Astrocyte of the cerebellum (primary cell): Measurements from ENCODE around the gene DTD2.
A peak's percentile ranks its signal among the peaks of the same experiment; 100 is the strongest.

Experiments used
- DNase-seq: peaks from one replicate; pipeline ENCODE4 v3.0.0-alpha.2; 2011; ENCODE audit warnings: low read depth
- H3K4me3 ChIP-seq: 2 replicates; pipeline ENCODE4 v1.5.1; 2011; ENCODE audit warnings: mild to moderate bottlenecking, low read depth, low read length, moderate library complexity
- in situ Hi-C: cut with HindIII; loops from 2 replicates; pipeline ENCODE4 v1.10.0; 2017; ENCODE audit warnings: low sequenced_read_pairs
- TF ChIP-seq, protein P1 (sequence below): IDR thresholded peaks from 2 replicates; pipeline ENCODE4 v1.5.1; 2012; ENCODE audit warnings: low read length, low read depth, moderate library complexity, mild to moderate bottlenecking; ENCODE audit errors: missing control alignments

Gene DTD2

DNA sequence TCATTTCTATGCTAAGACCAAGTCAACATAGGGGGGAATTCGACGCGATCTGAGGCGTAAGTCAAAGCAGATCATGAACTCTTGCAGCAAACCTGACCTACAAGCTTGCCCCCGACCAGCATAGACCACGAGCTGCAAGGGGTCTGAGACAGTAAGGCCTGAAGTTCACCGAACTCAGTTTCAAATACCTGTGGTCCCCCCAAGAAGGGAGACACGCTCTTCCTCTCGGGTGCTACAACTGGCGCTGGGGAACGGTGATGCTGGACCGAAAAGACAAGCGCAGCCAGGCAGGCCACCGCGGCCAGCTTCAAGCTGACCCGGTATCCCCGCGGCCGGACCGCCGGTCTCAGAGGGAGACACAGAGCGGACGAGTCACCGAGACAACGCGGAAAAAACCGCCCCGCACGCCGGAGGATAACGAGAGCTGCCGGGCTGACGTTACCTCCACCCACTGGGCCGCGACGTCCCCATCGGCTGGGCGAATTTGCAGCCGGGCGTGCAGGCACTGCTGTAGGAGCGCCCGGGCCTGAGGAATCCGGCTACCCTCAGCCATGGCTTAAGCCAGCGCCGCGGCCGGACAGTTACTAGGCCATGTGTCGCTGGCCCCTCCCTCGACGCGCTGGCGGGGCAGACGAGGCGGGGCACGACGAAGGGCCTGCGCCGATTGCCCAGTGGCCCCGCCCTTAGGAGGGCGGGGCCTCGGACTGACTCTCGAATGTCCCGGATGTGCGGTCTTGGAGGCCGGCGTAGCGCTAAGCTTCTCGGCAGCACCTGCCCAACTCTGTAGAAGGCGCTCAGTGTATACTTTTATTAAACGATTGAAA, at the start of gene DTD2:
DTD2 (minus strand) TSS at position 666 of the 824 bp plus-strand sequence; CDS start at position 553, 113 bp downstream.
- TF ChIP-seq, protein P1, sequence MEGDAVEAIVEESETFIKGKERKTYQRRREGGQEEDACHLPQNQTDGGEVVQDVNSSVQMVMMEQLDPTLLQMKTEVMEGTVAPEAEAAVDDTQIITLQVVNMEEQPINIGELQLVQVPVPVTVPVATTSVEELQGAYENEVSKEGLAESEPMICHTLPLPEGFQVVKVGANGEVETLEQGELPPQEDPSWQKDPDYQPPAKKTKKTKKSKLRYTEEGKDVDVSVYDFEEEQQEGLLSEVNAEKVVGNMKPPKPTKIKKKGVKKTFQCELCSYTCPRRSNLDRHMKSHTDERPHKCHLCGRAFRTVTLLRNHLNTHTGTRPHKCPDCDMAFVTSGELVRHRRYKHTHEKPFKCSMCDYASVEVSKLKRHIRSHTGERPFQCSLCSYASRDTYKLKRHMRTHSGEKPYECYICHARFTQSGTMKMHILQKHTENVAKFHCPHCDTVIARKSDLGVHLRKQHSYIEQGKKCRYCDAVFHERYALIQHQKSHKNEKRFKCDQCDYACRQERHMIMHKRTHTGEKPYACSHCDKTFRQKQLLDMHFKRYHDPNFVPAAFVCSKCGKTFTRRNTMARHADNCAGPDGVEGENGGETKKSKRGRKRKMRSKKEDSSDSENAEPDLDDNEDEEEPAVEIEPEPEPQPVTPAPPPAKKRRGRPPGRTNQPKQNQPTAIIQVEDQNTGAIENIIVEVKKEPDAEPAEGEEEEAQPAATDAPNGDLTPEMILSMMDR = no peak
- in situ Hi-C loops = no loop called here
- H3K4me3 ChIP-seq = peak within 1 kb of the TSS; percentile 71
- DNase-seq = peak; percentile 82

DNA sequence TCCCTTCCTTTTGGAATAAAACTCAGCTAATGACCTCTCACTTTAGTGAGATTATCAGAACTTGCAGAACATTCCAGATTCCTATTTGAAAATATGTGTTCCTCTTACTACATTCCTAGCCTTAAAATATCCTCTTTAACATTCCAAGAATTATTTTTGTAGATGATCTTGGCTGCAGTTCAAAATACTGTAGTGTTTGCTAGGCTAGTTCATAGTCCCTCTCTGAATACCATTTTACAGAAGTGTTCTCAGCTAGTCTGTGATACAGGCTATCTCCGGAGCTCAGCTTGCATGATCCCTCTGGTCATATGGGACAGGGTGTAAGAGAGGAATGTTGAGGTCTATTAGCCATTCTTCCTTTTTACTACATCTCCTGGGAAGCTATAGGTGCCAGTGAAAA, 48.1 kb upstream of the DTD2 start:
- in situ Hi-C loops = no loop called here
- H3K4me3 ChIP-seq = no peak overlapping the region
- peak; percentile 48 for DNase-seq
- TF ChIP-seq, protein P1 = no peak

DNA sequence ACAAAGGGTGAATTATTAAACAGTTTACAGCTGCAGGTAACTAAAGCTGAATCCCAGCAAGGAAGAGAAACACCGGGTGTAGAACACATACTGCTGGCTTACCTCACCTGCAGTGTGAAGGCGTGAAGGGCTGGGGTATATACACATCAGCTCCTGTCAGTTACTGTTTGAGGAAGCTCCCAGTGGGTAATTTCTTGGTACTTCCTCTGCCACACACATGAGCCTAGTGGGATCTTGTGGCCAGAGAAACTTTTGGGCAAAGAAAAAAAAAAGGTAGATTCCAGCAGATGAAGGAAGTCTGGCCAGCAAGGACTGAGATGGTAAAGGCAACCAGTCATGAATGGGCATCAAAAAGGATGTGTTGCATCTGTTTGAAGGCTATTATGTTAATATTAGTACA, 44.6 kb upstream of the DTD2 start:
- in situ Hi-C loops = no loop called here
- no peak overlapping the region for H3K4me3 ChIP-seq
- no peak for DNase-seq
- TF ChIP-seq, protein P1 = no peak

DNA sequence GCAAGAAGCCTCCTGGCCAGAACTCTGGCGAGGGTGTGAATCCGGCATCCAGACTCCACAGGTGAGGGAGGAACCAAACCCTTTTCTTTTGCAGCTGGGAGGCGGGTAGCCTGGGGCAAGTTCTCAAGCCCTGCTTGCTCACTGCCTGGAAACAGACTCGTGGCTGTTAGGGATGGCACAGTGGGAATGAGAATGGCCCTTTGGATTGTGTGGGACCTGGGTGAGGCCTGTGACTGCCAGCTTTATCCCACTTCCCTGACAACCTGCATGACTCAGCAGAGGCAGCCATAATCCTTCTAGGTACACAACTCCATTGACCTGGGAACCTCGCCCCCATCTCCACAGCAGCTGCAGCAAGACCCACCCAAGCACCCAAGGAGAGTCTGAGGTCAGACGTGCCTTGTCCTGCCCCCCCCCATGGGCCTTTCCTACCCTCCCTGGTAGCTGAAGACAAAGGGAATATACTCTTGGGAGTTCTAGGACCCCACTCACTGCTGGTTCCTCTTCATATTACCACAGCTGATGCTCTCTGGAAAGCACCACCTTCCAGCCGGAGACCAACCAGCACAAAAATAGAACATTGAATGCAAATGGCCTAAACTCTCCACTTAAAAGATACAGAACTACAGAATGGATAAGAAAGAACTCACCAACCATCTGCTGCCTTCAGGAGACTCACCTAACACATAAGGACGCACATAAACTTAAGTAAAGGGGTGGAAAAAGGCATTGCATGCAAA, 35.6 kb upstream of the DTD2 start:
- TF ChIP-seq, protein P1 = no peak
- DNase-seq = no peak
- in situ Hi-C loops = no loop called here
- no peak overlapping the region for H3K4me3 ChIP-seq

DNA sequence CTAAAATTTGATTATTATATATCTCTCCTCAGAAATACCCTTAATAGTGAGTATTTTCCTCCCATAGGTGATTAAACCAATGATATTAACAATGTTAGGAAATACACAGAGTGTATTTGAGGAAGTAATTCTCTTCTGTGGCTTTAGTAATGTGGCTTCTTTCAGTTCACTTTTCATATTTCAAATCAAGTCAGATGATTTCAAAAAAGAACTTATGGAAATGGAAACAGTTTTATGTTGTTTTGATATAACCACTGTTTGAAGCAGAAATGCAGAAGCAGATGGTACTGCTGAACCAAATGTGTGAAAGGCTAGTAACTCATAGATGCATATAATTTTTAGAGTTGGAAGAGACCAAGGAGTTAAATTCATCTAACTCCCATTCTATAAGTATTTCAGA, 32.4 kb upstream of the DTD2 start:
- in situ Hi-C loops = no loop called here
- H3K4me3 ChIP-seq = no peak overlapping the region
- no peak for DNase-seq
- TF ChIP-seq, protein P1 = no peak

DNA sequence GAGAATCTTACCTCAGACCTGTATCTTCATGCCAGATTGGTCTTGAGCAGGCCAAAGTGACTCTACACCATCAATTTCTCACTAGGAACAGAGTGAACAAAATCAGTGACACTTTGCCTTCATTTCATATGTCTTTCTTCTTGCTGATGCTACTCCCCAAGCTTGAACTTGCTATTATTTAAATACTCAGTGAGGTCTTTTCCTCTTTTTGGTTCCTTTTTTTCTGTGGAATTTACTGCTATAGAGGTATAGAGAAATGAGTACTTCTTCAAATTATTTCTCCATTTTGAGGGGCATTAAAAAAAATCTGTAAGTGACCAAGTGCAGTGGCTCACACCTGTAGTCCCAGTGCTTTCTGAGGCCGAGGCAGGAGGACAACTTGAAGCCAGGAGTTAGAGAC, 30.6 kb upstream of the DTD2 start, which contains the start of gene GPR33:
GPR33 (minus strand) TSS at position 154 of the 400 bp plus-strand sequence. CDS start 4,074 bp downstream, outside the sequence.
- no peak within 1 kb of the TSS for H3K4me3 ChIP-seq
- TF ChIP-seq, protein P1 = no peak
- DNase-seq = no peak
- in situ Hi-C loops = no loop called here
